Measurements from ENCODE around the gene WDR46.
A peak's percentile ranks its signal among the peaks of the same experiment; 100 is the strongest.
"Not testable (repeated sequence)": the region's sequence is repeated elsewhere in the genome, so short reads cannot be mapped to it uniquely, and the experiment has no call there.

Gene WDR46

GRCh38 chr6:33288141-33288920 is 708 bp downstream of the WDR46 start:
- no peak overlapping the region for H3K27ac ChIP-seq (ENCODE audit: low read length)
- H3K9me3 ChIP-seq (ENCODE audit: control insufficient read depth, insufficient read depth, low read length) = no peaks in the 10 kb centered on the region; the same call in 1 of the 2 replicates
- WGBS (ENCODE audit: insufficient coverage, insufficient read length) = no CpG with 5 or more reads among the region's 21 CpGs
- H3K36me3 ChIP-seq (ENCODE audit: control insufficient read depth, insufficient read depth, low read length) = peaks cover 23% of the 10 kb centered on the region
- H3K27me3 ChIP-seq (ENCODE audit: control insufficient read depth, insufficient read depth, low read length) = no peaks in the 10 kb centered on the region
- H3K4me3 ChIP-seq (ENCODE audit: low read length) = peak overlapping the region; percentile 64; the same call in 1 of the 2 replicates
- no peaks in the 10 kb centered on the region; the same call in 1 of the 2 replicates for H3K4me1 ChIP-seq (ENCODE audit: control insufficient read depth, insufficient read depth, low read length)
- DNase-seq (ENCODE audit: low read depth, low spot score) = no peak

DNA sequence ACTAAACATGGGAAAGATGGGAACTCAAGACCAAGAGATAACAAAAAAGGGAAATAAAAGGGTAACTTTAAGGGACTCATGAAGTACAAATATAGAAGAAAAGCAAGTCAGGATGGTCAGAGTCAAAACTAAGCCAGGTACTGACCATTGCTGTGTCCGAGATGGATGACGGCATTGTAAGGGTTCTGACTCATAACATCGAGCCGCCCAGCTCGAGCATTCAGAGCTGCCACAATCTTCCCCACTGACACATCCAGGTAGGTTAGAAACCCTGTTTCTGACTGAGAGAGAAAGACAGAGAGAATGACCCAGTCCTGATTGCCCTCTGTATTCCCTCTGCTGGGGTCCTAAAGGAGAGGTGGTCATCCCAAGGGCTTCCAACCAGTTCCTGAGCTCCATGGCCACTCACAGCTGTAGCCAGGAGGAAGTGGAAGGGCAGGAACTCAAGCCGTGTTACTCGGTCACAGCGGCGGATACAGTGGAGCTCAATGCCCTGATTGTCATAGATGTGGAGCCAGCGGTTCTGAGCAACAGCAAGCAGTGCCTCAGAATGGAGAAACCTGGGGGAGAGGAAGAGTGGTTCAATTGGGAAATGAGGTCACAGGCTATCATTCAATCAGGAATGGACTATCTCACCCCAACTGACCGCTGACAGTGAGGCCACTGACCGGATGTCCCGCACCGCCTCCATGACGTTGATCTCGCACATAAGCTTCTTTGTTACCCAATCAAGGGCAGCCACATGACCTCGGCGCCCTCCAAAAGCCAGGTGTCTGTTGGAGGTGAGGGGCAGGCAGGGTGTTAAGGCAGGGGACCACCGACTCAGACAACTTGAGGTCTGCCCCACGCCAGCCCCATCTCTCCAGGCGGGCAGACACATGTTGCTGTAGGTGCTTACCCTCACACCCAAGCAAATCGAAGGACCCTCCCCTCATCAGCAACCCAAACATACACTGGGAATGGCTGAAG is 1.8 kb downstream of the WDR46 start:
- no peak for DNase-seq (ENCODE audit: low read depth, low spot score)
- no peak overlapping the region for H3K4me3 ChIP-seq (ENCODE audit: low read length)
- H3K4me1 ChIP-seq (ENCODE audit: control insufficient read depth, insufficient read depth, low read length) = no peaks in the 10 kb centered on the region; the same call in 1 of the 2 replicates
- WGBS (ENCODE audit: insufficient coverage, insufficient read length) = no CpG with 5 or more reads among the region's 22 CpGs
- H3K36me3 ChIP-seq (ENCODE audit: control insufficient read depth, insufficient read depth, low read length) = peaks cover 18% of the 10 kb centered on the region
- no peaks in the 10 kb centered on the region; the same call in 1 of the 2 replicates for H3K9me3 ChIP-seq (ENCODE audit: control insufficient read depth, insufficient read depth, low read length)
- no peak overlapping the region for H3K27ac ChIP-seq (ENCODE audit: low read length)
- no peaks in the 10 kb centered on the region for H3K27me3 ChIP-seq (ENCODE audit: control insufficient read depth, insufficient read depth, low read length)

GRCh38 chr6:33285214-33285613 is 3.8 kb downstream of the WDR46 start:
- H3K4me3 ChIP-seq (ENCODE audit: low read length); H3K4me1 ChIP-seq (ENCODE audit: control insufficient read depth, insufficient read depth, low read length); DNase-seq (ENCODE audit: low read depth, low spot score); H3K27ac ChIP-seq (ENCODE audit: low read length); H3K27me3 ChIP-seq (ENCODE audit: control insufficient read depth, insufficient read depth, low read length); H3K9me3 ChIP-seq (ENCODE audit: control insufficient read depth, insufficient read depth, low read length): not testable (repeated sequence)
- whole genome bisulfite sequencing (ENCODE audit: insufficient coverage, insufficient read length) = no CpG with 5 or more reads among the region's 4 CpGs
- H3K36me3 ChIP-seq (ENCODE audit: control insufficient read depth, insufficient read depth, low read length) = peaks cover 12% of the 10 kb centered on the region

DNA sequence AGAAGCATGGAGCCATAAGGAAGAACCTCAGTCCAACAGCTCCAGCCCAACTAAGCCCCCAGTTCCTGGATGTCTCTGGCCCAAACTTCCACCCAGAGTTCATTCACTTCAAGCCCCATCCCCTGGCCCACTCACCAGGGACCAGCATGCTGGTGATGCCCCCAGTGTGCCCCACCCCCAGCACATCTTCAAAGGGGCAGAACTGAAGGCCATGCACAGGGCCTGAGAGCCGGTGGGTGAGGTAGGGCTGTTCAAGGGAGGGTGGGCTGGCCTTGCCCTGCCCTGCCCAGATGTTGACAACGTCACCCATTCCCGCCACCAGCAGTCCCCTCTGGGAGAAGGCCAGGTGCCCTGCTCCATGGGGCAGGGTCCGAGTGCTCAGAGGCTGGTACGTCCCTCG is 8.5 kb downstream of the WDR46 start:
- Histone ChIP-seq H3K9me3 (ENCODE audit: control insufficient read depth, insufficient read depth, low read length) (no peaks in the 10 kb centered on the region), H3K27ac (ENCODE audit: low read length) (no peak overlapping the region), H3K4me3 (ENCODE audit: low read length) (no peak overlapping the region), H3K36me3 (ENCODE audit: control insufficient read depth, insufficient read depth, low read length) (peaks cover 20% of the 10 kb centered on the region), H3K4me1 (ENCODE audit: control insufficient read depth, insufficient read depth, low read length) (peaks cover 1% of the 10 kb centered on the region; the same call in 1 of the 2 replicates), H3K27me3 (ENCODE audit: control insufficient read depth, insufficient read depth, low read length) (no peaks in the 10 kb centered on the region)
- DNase-seq (ENCODE audit: low read depth, low spot score) = no peak
- WGBS (ENCODE audit: insufficient coverage, insufficient read length) = no CpG with 5 or more reads among the region's 6 CpGs

DNA sequence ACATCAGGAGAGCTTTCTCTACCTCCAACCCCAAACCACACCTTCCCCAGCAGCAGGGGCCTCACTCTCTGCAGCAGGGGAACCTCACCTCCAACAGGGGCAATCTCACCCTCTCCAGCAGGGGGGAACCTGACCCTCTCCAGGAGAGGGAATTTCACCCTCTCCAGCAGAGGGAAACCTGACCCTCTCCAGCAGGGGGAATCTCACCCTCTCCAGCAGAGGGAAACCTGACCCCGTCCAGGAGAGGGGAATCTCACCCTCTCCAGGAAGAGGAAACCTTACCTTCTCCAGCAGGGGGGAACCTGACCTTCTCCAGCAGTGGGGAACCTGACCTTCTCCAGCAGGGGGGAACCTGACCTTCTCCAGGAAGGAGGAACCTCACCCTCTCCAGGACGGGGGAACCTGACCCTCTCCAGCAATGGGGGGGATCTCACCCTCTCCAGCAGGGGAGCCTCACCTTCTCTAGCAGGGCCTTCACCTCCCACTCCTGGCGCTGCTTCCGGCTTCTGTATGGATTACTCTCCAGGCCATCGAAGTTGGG is 9.0 kb downstream of the WDR46 start:
- no peak for DNase-seq (ENCODE audit: low read depth, low spot score)
- H3K4me1 ChIP-seq (ENCODE audit: control insufficient read depth, insufficient read depth, low read length) = peaks cover 1% of the 10 kb centered on the region; the same call in 1 of the 2 replicates
- H3K36me3 ChIP-seq (ENCODE audit: control insufficient read depth, insufficient read depth, low read length) = peaks cover 20% of the 10 kb centered on the region
- WGBS (ENCODE audit: insufficient coverage, insufficient read length) = no CpG with 5 or more reads among the region's 5 CpGs
- H3K4me3 ChIP-seq (ENCODE audit: low read length) = no peak overlapping the region
- H3K9me3 ChIP-seq (ENCODE audit: control insufficient read depth, insufficient read depth, low read length) = no peaks in the 10 kb centered on the region
- H3K27ac ChIP-seq (ENCODE audit: low read length) = no peak overlapping the region
- no peaks in the 10 kb centered on the region for H3K27me3 ChIP-seq (ENCODE audit: control insufficient read depth, insufficient read depth, low read length)

DNA sequence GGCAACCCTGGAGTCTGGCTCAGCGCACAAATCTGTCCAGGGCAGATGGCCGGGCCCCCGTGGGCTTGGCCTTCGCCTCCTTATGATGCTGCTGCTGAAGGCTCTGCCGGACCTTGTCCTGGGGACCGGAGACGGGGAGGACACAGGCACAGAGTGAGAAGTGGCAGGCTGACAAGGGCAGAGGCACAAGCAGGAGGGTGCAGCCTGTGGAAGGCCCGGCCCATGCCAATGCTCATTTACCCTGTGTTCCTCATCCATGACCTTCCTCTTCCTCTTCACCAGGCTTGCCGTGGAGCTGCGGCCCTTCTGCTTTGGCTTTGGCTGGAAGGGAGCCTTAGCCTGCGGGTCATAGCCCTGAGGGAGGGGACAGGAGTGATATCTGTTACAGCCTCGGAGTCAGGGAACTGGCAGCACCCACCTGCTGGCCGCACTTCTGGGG is 9.8 kb downstream of the WDR46 start:
- peaks cover 1% of the 10 kb centered on the region; the same call in 1 of the 2 replicates for H3K4me1 ChIP-seq (ENCODE audit: control insufficient read depth, insufficient read depth, low read length)
- no peaks in the 10 kb centered on the region for H3K9me3 ChIP-seq (ENCODE audit: control insufficient read depth, insufficient read depth, low read length)
- no peaks in the 10 kb centered on the region for H3K27me3 ChIP-seq (ENCODE audit: control insufficient read depth, insufficient read depth, low read length)
- H3K27ac ChIP-seq (ENCODE audit: low read length) = no peak overlapping the region
- no peak for DNase-seq (ENCODE audit: low read depth, low spot score)
- H3K4me3 ChIP-seq (ENCODE audit: low read length) = no peak overlapping the region
- peaks cover 20% of the 10 kb centered on the region for H3K36me3 ChIP-seq (ENCODE audit: control insufficient read depth, insufficient read depth, low read length)
- WGBS (ENCODE audit: insufficient coverage, insufficient read length) = no CpG with 5 or more reads among the region's 13 CpGs

DNA sequence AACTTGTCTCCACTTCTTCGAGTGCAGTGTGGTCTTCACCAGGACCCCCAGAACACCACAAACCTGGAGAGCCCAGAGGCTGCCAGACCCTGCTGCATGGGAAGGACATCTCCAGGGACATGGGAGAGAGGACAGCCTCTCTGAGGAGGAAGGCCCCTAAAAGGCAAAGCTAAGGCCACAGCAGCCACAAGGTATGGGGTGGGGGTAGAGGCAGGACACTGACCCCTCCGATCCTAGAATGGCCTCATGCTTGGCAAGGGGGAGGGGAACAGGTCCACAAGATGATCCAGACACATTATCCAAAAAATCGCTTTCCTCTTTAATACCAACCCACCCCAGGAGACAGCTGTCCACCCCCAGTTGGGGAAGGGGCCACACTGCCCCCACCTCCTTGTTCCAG is 10.2 kb downstream of the WDR46 start:
- no peak overlapping the region for H3K4me3 ChIP-seq (ENCODE audit: low read length)
- no peak for DNase-seq (ENCODE audit: low read depth, low spot score)
- no CpG with 5 or more reads among the region's 3 CpGs for WGBS (ENCODE audit: insufficient coverage, insufficient read length)
- peaks cover 1% of the 10 kb centered on the region; the same call in 1 of the 2 replicates for H3K4me1 ChIP-seq (ENCODE audit: control insufficient read depth, insufficient read depth, low read length)
- H3K9me3 ChIP-seq (ENCODE audit: control insufficient read depth, insufficient read depth, low read length) = no peaks in the 10 kb centered on the region
- peaks cover 24% of the 10 kb centered on the region for H3K36me3 ChIP-seq (ENCODE audit: control insufficient read depth, insufficient read depth, low read length)
- H3K27ac ChIP-seq (ENCODE audit: low read length) = no peak overlapping the region
- no peaks in the 10 kb centered on the region for H3K27me3 ChIP-seq (ENCODE audit: control insufficient read depth, insufficient read depth, low read length)

DNA sequence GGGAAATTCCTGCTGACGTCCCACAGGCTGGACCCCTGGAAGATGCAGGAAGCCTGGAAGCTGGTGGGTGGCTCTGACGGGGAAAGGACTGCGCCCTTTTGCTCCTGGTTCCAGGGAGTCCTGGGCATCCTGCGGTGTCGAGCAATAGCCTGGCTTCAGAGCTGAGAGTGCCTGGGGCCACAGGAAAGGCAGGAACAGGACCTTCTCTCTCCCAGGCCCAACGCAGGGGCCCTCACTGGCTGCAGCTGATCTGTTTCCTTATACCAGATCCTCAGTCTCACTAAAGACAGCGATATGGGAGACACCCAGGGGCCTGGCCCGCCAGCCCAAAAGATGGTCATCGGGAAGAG is 10.7 kb downstream of the WDR46 start:
- Histone ChIP-seq H3K36me3 (ENCODE audit: control insufficient read depth, insufficient read depth, low read length) (peaks cover 24% of the 10 kb centered on the region), H3K27ac (ENCODE audit: low read length) (no peak overlapping the region), H3K4me1 (ENCODE audit: control insufficient read depth, insufficient read depth, low read length) (peaks cover 1% of the 10 kb centered on the region; the same call in 1 of the 2 replicates), H3K9me3 (ENCODE audit: control insufficient read depth, insufficient read depth, low read length) (no peaks in the 10 kb centered on the region), H3K27me3 (ENCODE audit: control insufficient read depth, insufficient read depth, low read length) (no peaks in the 10 kb centered on the region), H3K4me3 (ENCODE audit: low read length) (no peak overlapping the region)
- DNase-seq (ENCODE audit: low read depth, low spot score) = no peak
- no CpG with 5 or more reads among the region's 9 CpGs for WGBS (ENCODE audit: insufficient coverage, insufficient read length)

GRCh38 chr6:33277663-33278391 is 11.2 kb downstream of the WDR46 start:
- peaks cover 24% of the 10 kb centered on the region for H3K36me3 ChIP-seq (ENCODE audit: control insufficient read depth, insufficient read depth, low read length)
- no CpG with 5 or more reads among the region's 39 CpGs for WGBS (ENCODE audit: insufficient coverage, insufficient read length)
- no peaks in the 10 kb centered on the region for H3K27me3 ChIP-seq (ENCODE audit: control insufficient read depth, insufficient read depth, low read length)
- H3K9me3 ChIP-seq (ENCODE audit: control insufficient read depth, insufficient read depth, low read length) = no peaks in the 10 kb centered on the region
- peaks cover 1% of the 10 kb centered on the region; the same call in 1 of the 2 replicates for H3K4me1 ChIP-seq (ENCODE audit: control insufficient read depth, insufficient read depth, low read length)
- H3K27ac ChIP-seq (ENCODE audit: low read length) = no peak overlapping the region
- no peak for DNase-seq (ENCODE audit: low read depth, low spot score)
- peak overlapping the region; percentile 41; the same call in 1 of the 2 replicates for H3K4me3 ChIP-seq (ENCODE audit: low read length)

Measured in iPS DF 6.9 (cell line).